HepG2 (cell line): ENCODE data around the gene PCBD1. TPM values are rescaled to one million over a fixed set of nuclear protein-coding genes. Genes with fewer than 3 reads are reported as not detected.
A peak's percentile ranks its signal among the peaks of the same experiment; 100 is the strongest.

Experiments
- ATAC-seq: fragments of 200-7000 bp; cut with Tn5 transposase; 3 replicates; pipeline ENCODE4 v1.9.1; 2020; ENCODE audit warnings: mild to moderate bottlenecking, moderate library complexity
- BruUV-seq: library from RNA; stranded (reverse); fragments of 400-500 nt; replicated peaks from 2 replicates; lab custom pipeline; 2021; lab: Mats Ljungman, UMichigan
- CTCF ChIA-PET: fragments of 300-600 bp; formaldehyde crosslinking; extraction: SDS; loops from one replicate; lab custom pipeline; 2021; ENCODE audit warnings: low total read pairs, inconsistent platforms, low intra/inter-chr PET ratio; lab: Yijun Ruan, JAX
- POLR2A ChIA-PET: fragments of 350-600 bp; sonication (Branson Sonifier 250); formaldehyde crosslinking; loops from one replicate; lab custom pipeline; 2020; ENCODE audit warnings: antibody characterized with exemption, inconsistent platforms; lab: Yijun Ruan, JAX
- DNase-seq: peaks from one replicate; pipeline ENCODE4 v3.0.0-alpha.2; 2015; ENCODE audit warnings: low spot score
- FAIRE-seq: peaks from 3 replicates; lab custom pipeline; 2011; peaks lifted over from hg19 to GRCh38; lab: Jason Lieb, UNC
- H2AFZ ChIP-seq: one replicate; pipeline ENCODE4 v1.6.1; 2011; ENCODE audit warnings: low read length, inconsistent platforms
- H3K27ac ChIP-seq: fragments of 300-600 bp; 3 replicates; pipeline ENCODE4 v1.8.0; 2011; ENCODE audit warnings: mixed run types, mild to moderate bottlenecking, mixed read lengths, low read length, inconsistent platforms; ENCODE audit not compliant: insufficient read depth; ENCODE audit errors: extremely low read length
- H3K27me3 ChIP-seq, 2 experiments: fragments of 200-600 bp in 1 of 2; 2 replicates in 1 of 2; 3 replicates in 1 of 2; pipeline versions ENCODE4 v1.6.0 to v1.8.0; 2011; ENCODE audit warnings: low read length in 2 of 2, mild to moderate bottlenecking in 2 of 2, moderate library complexity in 2 of 2, inconsistent platforms in 1 of 2; ENCODE audit not compliant: insufficient read depth in 2 of 2, control insufficient read depth in 1 of 2
- H3K36me3 ChIP-seq, 2 experiments: fragments of 200-600 bp in 1 of 2; replicated peaks in 1 of 2; 2 replicates in 1 of 2; 3 replicates in 1 of 2; pipeline versions ENCODE4 v1.5.1 to v1.8.0; 2011; ENCODE audit warnings: low read length in 2 of 2, inconsistent platforms in 1 of 2; ENCODE audit not compliant: insufficient read depth in 2 of 2, control insufficient read depth in 1 of 2
- H3K4me1 ChIP-seq: 2 replicates; pipeline ENCODE4 v1.5.1; 2012; ENCODE audit warnings: low read length, inconsistent platforms; ENCODE audit not compliant: insufficient read depth
- H3K4me2 ChIP-seq: 2 replicates; pipeline ENCODE4 v1.6.0; 2011; ENCODE audit warnings: low read depth, low read length, inconsistent platforms
- H3K4me3 ChIP-seq, 3 experiments: fragments of 200-600 bp in 1 of 3; sonication (generic), shearing (Covaris generic) in 1 of 3; replicated peaks in 1 of 3; 2 replicates each; pipeline ENCODE4 v1.5.1; 2011 to 2016; ENCODE audit warnings: low read length in 3 of 3, inconsistent platforms in 2 of 3, low read depth in 2 of 3, mild to moderate bottlenecking in 2 of 3, control low read depth in 1 of 3, mixed read lengths in 1 of 3; ENCODE audit not compliant: insufficient read depth in 1 of 3
- H3K79me2 ChIP-seq: one replicate; pipeline ENCODE4 v1.6.1; 2011; ENCODE audit warnings: low read length, inconsistent platforms; ENCODE audit not compliant: insufficient read depth
- H3K9ac ChIP-seq: 2 replicates; pipeline ENCODE4 v1.6.0; 2011; ENCODE audit warnings: mild to moderate bottlenecking, low read depth, low read length, inconsistent platforms; ENCODE audit not compliant: insufficient read depth
- H3K9me3 ChIP-seq: 2 replicates; pipeline ENCODE4 v1.5.1; 2012; ENCODE audit warnings: mild to moderate bottlenecking, low read length
- H4K20me1 ChIP-seq: 2 replicates; pipeline ENCODE4 v1.6.0; 2011; ENCODE audit warnings: inconsistent platforms, mild to moderate bottlenecking, low read length, moderate library complexity; ENCODE audit not compliant: insufficient read depth
- DNMT1 ChIP-seq: sonication (generic); formaldehyde crosslinking; IDR thresholded peaks from 2 replicates; pipeline ENCODE4 v1.5.1; 2020; ENCODE audit warnings: mild to moderate bottlenecking, missing genetic modification reagents
- IRF9 ChIP-seq: sonication (generic); formaldehyde crosslinking; IDR thresholded peaks from 2 replicates; pipeline ENCODE4 v1.8.0; 2022; ENCODE audit warnings: missing genetic modification reagents, mild to moderate bottlenecking, borderline replicate concordance
- MED8 ChIP-seq: sonication (generic); formaldehyde crosslinking; IDR thresholded peaks from 2 replicates; pipeline ENCODE4 v1.8.1; 2023; ENCODE audit warnings: mild to moderate bottlenecking, missing genetic modification reagents; ENCODE audit not compliant: insufficient replicate concordance
- PHF8 ChIP-seq: sonication (generic); formaldehyde crosslinking; IDR thresholded peaks from 2 replicates; pipeline ENCODE4 v1.5.0; 2020; ENCODE audit warnings: missing genetic modification reagents
- RFXANK ChIP-seq: IDR thresholded peaks from 2 replicates; pipeline ENCODE4 v1.6.1; 2016
- ZBTB4 ChIP-seq: sonication (generic); formaldehyde crosslinking; IDR thresholded peaks from 2 replicates; pipeline ENCODE4 v1.4.0; 2020; ENCODE audit warnings: missing genetic modification reagents, mild to moderate bottlenecking, borderline replicate concordance
- ZNF362 ChIP-seq: sonication (generic); formaldehyde crosslinking; IDR thresholded peaks from 2 replicates; pipeline ENCODE4 v1.4.0; 2020; ENCODE audit warnings: missing genetic modification reagents, mild to moderate bottlenecking, borderline replicate concordance
- WGBS: methylation state at CpG from one replicate; pipeline ENCODE4 v1.1.6; 2017; ENCODE audit warnings: low lambda C conversion rate; 5-methylcytosine and 5-hydroxymethylcytosine counted together
- in situ Hi-C: cut with HindIII; loops from 2 replicates; pipeline ENCODE4 v1.10.0; 2017; ENCODE audit warnings: low pct_unique_long_range_greater_than_20kb; ENCODE audit not compliant: extremely low pct_ligation_motif_present
- intact Hi-C: fragments of 100-400 bp; cut with micrococcal nuclease; formaldehyde crosslinking; loops from one replicate; pipeline ENCODE4 v1.10.0; 2022; ENCODE audit not compliant: unreplicated experiment
- polyA plus RNA-seq, 8 experiments: library from polyadenylated mRNA; depleted of rRNA in 3 of 8; stranded (reverse) in 7 of 8; unstranded in 1 of 8; fragments of >200 nt; fragmentation: Illumina TruSeq in 4 of 8; extraction: Trizol in 4 of 8; gene quantifications; 2 replicates each; pipeline versions ENCODE4 v1.2.1 to v1.2.3, GENCODE V29; 2011 to 2016; ENCODE audit warnings: low read depth in 4 of 8, missing spikeins in 1 of 8, mixed read lengths in 1 of 8; ENCODE audit not compliant: insufficient read depth in 1 of 8
- total RNA-seq, 5 experiments: library from RNA; depleted of rRNA; stranded (reverse); fragments of >200 nt; fragmentation: Illumina TruSeq; extraction: Trizol; gene quantifications; 2 replicates each; pipeline ENCODE4 v1.2.3, GENCODE V29; 2016; ENCODE audit warnings: low read depth in 1 of 5

The PCBD1 gene
- total and polyA plus RNA-seq, 2 of the 13 experiments (the other 11 are each of a cell fraction or from before 2014, with no cell fraction given) = 95.3 to 168 TPM

GRCh38 chr10:70889291-70889690, 926 bp upstream of the PCBD1 start (continued):
- TF ChIP-seq ZBTB4 (CRISPR knock-in tag) (no peak), IRF9 (CRISPR knock-in tag) (no peak), PHF8 (no peak), RFXANK (CRISPR knock-in tag) (no peak), MED8 (CRISPR knock-in tag) (no peak)

GRCh38 chr10:70886921-70887665, 1.3 kb downstream of the PCBD1 start:
- Histone ChIP-seq H3K27ac (peak overlapping the region; percentile 91), H3K9me3 (no peaks in the 10 kb centered on the region), H3K9ac (peak overlapping the region; percentile 92), H4K20me1 (peaks cover 3% of the 10 kb centered on the region; the same call in 1 of the 2 replicates), H3K79me2 (peaks cover 18% of the 10 kb centered on the region), H3K4me2 (peak overlapping the region; percentile 88), H3K4me1 (peaks cover 49% of the 10 kb centered on the region), H3K36me3 (peaks cover 10 to 42% of the 10 kb centered on the region in 2 experiments; a peak in 4 of 5 replicates), H3K4me3 (peak overlapping the region; percentile 69 to 87 (median 79)), H2AFZ (no peak overlapping the region), H3K27me3 (no peaks in the 10 kb centered on the region; a peak in 1 of 5 replicates)
- no peak for DNase-seq
- ATAC-seq = no peak; the same call in 2 of the 3 replicates
- TSS peak; percentile 47 for BruUV-seq
- intact Hi-C loops = no loop called here
- in situ Hi-C loops = loop anchor here (10.0 kb wide), 1 partner anchor 332 kb away; no protein-coding TSS in a partner anchor
- CTCF ChIA-PET = no interaction called here
- 44% methylated on average over 9 of the region's 12 CpGs for WGBS
- POLR2A ChIA-PET = interaction anchor here (0.5 to 2.1 kb wide), 4 partner anchors 8 to 77 kb away, joined by 3 to 7 read pairs (median 3); no protein-coding TSS in a partner anchor
- TF ChIP-seq ZNF362 (CRISPR knock-in tag) (no peak), DNMT1 (CRISPR knock-in tag) (0 out of 2 replicates have a peak, but pooled peaks have one; percentile 6)
- FAIRE-seq = no peak
